ENCODE measurements around the gene MMEL1.
"Not testable (repeated sequence)": the region's sequence is repeated elsewhere in the genome, so short reads cannot be mapped to it uniquely, and the experiment has no call there.

Gene MMEL1

DNA sequence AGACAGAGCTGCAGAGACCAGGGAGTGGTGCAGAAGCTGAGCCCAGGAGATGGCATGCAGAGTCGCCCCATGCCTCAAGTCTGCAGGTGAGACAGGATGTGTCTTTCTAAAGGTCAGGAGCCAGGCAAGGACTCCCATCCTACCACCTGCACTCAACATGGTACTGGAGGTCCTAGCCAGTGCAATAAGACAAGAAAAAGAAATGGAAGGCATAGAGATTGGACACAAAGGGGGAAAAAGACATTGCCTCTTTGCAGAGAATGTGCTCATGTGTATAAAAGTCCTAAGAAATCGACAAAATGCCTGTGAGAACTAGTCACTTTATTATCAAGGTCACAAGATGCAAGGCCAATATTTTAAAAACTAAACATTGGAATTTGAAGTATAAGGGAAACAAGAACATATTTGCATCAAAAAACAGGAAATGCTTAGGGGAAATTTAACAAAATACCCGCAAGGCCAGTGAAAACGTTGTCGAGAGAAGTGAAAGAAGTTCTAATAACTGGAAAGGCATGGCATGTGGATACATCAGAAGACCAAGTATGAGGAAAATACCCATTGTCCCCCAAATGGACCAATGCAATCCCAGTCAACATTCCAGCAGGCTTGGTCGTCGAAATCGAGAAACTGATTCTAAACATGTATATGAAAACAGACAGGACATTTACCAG lies 59.4 kb downstream of the MMEL1 start:
- DNase-seq (ENCODE audit: low read depth) = no peak

DNA sequence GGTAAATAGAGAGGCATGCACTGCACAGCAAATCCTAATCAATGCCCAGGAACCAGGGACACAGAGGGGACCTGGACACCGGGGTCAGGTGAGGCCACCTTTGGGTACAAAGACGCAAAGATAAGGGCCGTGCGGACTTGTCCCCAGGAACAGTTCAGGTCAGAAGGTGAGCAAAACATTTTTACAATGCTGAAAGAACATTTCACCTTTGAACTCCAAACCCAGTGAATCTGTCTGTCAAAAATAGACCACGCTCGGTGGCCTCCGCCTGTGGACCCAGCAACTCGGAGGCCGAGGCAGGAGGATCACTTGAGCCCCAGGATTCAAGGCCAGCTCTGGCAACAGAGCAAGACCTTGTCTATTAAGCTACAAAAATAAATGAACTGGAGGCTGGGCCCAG lies 61.5 kb downstream of the MMEL1 start:
- no peak for DNase-seq (ENCODE audit: low read depth)

DNA sequence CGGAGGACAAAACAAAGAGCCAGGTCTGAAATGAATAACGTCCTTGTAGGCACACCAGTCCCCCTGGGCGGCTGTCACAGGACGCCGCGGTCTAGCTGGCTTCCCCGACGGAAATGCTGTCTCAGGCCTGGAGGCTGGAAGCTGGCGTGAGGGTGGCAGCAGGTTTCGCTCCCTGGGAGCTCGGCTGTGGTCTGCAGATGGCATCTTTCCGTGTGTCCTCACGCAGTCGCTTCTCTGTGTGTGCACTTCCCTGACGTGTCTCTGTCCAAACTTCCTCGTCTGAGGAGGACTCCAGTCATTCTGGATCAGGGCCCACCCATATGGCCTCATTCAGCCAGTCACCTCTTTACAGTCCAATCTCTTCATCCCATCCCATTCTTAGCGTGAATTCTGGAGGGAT lies 62.5 kb downstream of the MMEL1 start:
- no peak for DNase-seq (ENCODE audit: low read depth)

DNA sequence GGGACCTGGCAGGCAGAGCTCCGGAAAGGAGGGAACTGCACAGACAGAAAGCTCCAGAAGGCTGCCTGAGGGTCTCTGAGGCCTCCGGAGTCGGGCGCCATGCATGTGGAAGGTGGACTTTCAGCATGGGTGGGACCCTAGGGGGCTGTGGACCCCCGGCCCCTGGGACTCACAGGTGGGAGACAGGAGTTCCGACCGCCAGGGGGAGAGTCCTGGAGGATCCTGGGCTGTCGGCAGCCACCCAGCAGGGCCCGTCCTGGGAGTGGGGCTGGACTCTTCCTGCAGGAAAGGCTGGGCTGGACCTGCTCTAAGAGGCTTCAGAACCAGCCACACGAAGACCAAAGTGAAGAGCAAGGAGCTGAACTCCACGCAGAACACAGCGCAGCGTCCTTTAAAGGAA lies 63.1 kb downstream of the MMEL1 start:
- not testable (repeated sequence) for DNase-seq (ENCODE audit: low read depth)

DNA sequence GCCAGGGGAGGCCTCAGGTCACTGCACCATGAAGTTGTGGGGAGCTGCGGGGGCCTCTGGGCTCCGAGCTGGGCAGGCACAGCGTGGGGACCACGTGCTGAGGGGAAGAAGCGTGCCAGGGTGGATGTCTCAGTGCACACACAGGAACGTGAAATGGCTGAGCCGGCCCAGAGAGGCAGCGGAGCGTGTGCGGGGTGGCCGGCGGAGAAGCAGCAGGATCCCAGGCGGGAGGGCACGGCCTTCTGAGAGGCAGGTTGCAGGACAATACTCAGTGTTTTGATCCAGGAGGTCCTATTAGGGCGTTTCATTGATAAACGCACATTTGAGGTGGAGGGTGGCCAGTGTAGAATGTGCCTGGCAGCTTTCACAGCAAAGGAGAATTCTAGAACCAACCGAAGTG lies 63.8 kb downstream of the MMEL1 start:
- no peak for DNase-seq (ENCODE audit: low read depth)

DNA sequence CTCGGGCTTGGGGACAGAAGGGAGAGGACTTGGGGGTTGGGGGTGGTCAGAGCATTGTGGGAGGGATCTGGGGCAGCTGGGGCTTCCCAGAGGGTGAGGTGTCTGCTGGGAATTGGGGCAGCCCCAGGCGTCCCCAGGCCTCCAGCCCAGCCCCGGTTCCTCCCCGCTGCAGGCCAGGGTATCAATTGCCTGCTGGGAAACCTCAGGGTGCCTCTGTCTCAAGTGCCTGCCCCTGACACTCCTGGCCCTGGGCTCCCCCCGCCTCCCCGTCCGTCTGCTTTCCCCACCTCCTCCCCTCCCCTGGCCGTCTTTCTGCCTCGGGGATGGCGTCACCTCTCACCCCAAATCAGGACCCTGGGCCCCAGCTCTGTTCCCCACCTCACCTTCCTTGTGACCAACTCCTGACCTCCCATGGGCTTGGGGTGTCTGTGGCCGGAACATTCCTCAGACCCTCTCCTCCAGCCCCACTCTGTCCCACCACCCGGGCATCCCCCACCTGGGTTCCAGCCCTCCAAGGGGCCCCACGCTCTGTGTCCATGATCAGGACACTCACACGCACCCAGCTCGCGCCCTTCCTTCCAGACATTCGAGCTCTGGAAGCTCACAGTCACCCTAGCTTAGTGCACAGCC lies 64.5 kb downstream of the MMEL1 start:
- DNase-seq (ENCODE audit: low read depth) = not testable (repeated sequence)

DNA sequence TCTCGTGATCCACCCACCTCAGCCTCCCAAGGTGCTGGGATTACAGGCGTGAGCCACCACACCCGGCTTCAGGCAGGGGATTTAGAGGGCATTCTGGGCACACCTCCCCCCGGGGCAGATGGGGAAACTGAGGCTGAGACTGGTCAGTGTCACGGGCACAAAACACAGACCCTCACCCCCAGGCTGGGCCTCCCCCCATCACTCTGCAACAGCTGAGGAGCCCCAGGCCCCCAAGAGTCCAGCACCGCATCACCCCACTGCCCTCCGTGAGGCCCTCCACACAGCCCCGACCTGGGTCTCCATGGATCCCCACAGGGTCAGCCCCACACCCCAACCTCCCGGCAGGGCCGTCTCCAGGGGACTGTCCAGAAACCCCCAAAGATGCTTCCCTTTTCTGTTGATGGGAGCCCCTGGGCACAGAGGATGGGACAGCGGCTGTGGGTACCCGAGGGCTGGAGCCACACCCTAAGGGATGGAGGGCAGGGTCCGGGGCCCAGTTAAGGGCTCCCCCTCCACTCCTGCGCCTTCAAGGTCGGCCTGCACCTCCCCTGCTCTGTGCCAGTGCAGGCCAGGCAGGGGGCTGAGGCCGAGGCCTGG lies 65.6 kb downstream of the MMEL1 start:
- no peak for DNase-seq (ENCODE audit: low read depth)

DNA sequence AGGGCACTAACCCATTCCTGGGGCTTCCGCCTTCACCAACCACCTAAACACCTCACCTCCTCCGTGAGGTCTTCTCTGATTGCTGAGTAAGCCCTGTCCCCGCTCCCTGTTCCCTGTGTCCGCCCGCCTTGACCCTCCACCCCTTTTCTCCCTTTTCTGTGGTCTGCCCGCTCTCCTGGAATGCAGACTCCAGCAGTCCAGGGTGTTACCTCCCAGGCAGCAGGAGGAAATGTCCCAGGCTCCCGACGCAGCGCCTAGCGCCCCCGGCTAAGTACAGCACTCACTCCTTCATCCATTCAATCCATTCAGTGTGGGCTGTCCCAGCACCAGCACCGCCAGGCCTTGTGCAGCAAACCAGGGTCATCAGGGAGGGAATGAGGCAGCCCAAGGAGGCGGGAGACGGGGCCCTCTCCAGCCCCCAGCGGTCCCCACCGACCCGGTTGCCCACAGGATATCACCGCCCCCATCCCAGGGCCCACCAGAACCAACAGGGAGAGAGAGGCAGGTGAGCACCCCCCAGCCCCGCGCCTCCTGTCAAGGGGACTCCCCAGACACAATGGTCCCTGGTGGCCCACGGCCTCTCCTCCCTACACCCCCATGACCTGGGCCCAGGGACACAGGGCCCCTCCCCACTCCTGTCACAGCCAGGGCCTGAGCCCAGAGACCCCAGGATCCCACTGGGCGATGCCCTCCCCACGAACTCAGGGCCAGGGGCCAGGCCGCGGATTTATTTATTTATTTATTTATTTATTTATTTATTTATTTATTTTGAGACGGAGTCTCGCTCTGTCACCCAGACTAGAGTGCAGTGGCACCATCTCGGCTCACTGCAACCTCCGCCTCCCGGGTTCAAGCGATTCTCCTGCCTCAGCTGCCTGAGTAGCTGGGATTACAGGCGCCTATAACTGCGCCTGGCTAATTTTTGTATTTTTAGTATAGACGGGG lies 66.4 kb downstream of the MMEL1 start:
- no peak for DNase-seq (ENCODE audit: low read depth)

DNA sequence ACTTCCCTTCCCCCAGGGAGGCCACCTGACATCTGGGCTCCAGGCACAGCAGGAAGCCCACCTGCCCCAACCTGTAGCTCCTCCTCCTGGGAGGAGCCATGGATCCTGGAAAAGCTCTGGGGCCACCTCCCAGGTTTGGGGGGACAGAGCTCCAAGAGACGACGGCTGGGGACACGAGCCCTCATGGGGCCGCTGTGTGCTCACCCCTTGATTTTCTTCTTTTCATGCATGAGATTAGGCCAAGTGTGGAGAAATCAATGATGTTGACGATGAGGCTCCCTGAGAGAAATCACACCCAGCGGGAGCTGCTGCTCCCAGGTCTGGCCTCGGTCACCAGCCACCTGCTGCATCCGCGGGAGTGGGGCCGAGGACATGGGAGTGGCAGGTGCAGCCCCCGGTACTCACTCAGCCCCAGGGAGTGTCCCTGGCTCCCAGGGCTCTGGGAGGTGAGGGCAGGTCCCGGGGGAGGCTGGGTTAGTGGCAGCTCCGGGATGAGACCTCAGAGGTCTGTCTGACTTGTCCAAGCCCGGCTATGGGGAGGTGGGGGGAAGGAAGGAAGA lies 67.9 kb downstream of the MMEL1 start:
- DNase-seq (ENCODE audit: low read depth) = no peak

DNA sequence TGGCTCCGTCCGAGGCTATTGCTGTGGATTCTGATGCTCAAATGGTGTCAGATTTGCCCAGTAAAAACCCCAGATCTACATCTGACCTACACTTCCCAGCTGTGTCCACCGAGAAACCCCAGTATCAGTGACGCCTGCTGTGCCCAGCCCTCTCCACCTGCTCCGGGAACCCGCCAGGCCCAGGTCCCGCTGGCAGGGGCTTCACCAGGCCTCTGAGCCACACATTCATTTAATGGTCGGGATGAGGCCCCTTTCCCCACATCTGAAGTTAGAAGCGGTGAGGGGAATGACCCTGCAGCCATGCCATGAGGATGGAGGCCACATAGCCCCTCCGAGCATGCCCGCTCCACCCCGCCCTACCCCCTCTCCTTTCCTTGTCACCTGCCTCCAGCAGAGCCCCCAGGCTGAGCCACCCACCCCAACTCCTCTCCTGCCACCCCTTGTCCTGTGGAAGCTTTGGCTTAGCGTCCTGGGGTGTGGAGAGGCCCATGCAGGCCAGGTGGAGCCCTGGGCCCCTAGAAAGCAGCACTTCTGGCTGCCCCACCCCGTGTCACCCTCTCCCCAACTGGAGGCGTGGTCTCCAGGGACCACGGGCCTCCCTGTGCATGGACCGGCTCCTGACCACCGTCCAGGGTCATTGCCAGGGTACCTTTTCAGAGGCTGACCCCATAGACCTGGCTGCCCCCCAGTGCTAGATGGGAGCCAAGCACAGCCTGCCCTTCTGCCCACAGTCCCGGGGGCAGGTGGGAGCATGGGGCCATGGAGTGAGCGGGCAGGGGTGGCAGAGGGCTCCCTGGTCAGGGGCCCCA lies 68.6 kb downstream of the MMEL1 start:
- no peak for DNase-seq (ENCODE audit: low read depth)

DNA sequence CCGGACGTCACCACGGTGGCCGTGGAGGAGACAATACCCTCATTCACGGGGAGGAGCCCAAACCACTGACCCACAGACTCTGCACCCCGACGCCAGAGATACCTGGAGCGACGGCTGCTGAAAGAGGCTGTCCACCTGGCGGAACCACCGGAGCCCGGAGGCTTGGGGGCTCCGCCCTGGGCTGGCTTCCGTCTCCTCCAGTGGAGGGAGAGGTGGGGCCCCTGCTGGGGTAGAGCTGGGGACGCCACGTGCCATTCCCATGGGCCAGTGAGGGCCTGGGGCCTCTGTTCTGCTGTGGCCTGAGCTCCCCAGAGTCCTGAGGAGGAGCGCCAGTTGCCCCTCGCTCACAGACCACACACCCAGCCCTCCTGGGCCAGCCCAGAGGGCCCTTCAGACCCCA lies 69.6 kb downstream of the MMEL1 start:
- no peak for DNase-seq (ENCODE audit: low read depth)

DNA sequence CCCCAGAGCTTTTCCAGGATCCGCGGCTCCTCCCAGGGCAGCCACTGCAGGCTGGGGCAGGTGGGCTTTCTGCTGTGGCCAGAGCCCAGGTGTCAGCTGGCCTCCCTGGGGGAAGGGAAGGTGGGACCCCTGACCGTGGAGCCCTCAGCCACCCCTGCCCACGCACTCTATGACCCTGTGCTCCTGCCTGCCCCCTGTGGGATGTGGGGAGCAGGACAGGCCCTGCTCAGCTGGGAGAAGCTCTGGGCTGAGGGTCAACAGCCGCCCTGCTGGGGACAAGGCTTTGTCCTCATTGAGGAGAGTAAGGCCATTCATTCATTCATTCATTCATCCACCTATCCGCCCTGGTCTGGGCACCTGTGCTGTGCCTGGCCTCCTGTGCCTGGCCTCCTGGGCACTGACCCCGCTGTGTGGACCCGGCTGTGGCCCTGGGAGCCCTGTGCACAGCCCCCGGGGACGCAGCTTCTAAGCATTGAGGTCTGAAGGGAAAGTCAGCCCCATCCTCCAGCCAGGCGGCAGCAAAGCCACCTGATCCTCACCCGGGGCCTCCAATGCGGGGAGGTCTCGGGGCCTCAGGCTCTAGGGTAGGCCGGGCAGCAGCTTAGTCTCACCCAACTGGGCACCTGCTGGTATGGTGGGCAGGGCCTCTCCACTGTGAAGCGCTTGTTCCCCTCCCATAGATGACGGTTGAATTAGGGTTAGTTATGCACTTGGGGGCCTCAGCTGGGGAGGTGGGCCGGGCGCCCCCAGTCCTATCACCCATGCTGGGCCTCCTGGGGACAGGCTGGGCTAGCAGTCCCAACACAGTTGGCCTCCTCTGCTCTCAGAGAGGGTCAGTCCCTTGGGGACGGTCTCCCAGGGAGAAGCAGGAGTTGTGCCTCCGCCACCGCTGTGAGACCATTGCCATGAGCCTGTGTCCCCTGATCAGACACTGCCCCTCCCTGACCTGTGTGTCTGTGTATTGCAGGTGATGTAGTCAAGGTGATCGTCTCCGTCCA lies 70.6 kb downstream of the MMEL1 start:
- no peak for DNase-seq (ENCODE audit: low read depth)

DNA sequence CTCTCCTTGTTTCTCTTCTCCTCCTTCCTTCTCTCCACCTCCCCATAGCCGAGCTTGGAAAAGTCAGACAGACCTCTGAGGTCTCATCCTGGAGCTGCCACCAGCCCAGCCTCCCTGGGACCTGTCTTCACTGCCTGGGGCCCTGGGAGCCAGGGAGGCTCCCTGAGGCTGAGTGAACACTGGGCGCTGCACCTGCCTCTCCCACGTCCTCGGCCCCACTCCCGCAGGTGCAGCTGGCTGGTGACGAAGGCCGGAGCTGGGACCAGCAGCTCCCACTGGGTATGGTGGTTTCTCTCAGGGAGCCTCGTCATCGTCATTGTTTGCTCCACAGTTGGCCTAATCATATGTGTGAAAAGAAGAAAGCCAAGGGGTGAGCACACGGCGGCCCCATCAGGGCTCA lies 71.4 kb downstream of the MMEL1 start:
- no peak for DNase-seq (ENCODE audit: low read depth)

DNA sequence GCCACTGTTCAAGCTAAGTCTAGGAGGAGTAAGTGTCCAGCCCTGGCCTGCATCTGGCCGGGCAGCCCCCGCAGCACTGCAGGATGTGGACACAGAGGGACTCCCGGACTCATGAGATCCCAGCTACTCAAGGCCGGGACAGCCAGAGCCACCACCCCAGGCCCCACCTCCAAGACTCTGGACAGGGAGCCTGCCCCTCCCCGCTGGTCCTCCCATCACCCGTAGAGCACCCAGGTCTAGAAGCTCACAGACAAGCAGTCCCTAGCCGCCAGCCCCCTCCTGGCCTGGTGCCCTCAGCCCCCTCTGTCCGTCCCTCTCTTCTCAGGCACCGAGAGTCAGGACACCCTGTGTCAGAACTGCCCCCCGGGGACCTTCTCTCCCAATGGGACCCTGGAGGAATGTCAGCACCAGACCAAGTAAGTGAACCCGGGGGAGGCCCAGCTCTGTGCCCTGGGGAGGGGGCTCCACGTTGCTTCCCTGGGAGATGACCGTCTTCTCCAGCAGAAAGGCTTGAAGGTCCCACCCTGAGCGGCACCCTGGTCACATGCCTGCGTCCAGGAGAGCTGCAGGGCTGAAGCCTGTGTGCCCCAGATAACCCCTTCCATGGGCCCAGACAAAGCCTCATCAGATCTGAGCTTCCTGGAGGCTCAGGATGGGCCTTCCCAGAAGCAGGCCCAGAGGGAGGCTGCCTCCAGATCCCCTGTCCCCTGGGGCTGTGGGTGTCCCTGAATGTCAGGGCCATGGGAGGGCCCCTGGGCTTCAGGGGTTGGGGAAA lies 72.3 kb downstream of the MMEL1 start:
- DNase-seq (ENCODE audit: low read depth) = no peak

DNA sequence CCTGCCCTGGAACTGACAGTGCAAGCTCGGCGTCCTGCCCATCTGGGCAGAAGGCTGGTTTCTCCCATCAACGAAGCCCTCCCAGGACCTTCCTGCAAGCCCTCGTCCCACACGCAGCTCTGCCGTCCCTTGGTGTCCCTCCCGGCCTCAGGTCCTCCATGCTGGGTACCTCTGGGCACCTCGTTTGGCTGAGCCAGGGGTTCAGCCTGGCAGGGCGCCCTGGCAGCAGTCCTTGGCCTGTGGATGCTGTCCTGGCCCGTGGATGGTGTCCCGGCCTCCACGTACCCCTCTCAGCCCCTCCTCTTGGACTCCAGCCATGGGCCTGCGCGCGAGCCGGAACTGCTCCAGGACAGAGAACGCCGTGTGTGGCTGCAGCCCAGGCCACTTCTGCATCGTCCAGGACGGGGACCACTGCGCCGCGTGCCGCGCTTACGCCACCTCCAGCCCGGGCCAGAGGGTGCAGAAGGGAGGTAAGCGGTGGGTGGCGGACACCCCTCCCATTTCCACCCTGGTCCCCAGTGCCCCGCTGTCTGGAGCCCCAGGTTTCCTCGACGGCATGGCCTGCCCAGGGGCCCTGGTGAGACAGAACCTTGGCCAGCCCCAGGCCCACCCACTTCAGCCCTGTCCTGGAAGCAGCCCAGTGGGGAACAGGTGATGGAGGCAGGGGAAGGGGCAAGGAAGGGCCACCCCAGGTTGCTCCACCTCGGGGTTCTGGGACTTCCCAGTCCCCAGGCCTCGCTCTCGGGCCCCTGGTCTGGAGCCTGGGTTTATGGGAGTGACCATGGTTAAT lies 73.1 kb downstream of the MMEL1 start:
- no peak for DNase-seq (ENCODE audit: low read depth)

DNA sequence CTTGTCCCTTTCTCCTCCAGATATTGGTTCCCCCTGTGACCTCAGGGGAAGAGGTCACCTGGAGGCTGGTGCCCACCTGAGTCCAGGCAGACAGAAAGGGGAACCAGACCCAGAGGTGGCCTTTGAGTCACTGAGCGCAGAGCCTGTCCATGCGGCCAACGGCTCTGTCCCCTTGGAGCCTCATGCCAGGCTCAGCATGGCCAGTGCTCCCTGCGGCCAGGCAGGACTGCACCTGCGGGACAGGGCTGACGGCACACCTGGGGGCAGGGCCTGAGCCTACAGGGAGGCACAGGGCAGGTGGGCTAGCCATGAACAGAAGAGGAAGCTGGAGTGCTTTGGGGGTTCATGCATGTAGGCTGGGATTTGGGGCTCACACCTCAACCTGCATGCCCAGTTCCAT lies 74.0 kb downstream of the MMEL1 start:
- DNase-seq (ENCODE audit: low read depth) = no peak

DNA sequence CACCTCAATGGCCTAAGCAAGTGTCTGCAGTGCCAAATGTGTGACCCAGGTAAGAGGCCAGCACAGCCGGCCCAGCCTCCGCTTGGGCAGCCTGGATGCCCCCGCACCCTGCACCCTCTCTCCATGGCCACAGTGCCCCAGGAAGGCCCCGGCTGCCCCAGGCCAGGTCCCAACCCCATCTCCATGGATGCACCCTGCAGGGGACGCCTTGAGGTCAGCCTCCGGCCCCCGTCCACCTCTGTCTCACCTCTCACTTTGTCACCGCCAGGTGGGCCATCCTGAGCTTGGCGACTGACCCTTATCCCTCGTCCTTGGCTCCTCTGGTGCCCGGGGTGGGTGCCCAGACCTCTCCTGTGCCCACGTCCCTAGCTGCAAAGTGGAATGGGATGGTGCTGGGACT lies 74.4 kb downstream of the MMEL1 start:
- DNase-seq (ENCODE audit: low read depth) = no peak

Measured in stimulated activated CD4-positive, alpha-beta T cell treated with anti-CD3 and anti-CD28 coated beads, Interleukin-2, amount 100 ng/mL, for 4 hours (primary cell).